Mammary epithelial cell (primary cell): ENCODE measurements around the gene NRIP3.

Experiments used
- CTCF ChIP-seq, 2 donors: IDR thresholded peaks in 1 of 2; conservative IDR thresholded peaks in 1 of 2; 2 replicates each; pipeline ENCODE4 v1.5.1; 2011 to 2012; ENCODE audit warnings: inconsistent platforms in 2 of 2, low read length in 2 of 2, mild to moderate bottlenecking in 2 of 2, control low read depth in 1 of 2, low read depth in 1 of 2; ENCODE audit not compliant: insufficient read depth in 1 of 2; ENCODE audit errors: extremely low read depth in 1 of 2
- EZH2 ChIP-seq: IDR thresholded peaks from 2 replicates; pipeline ENCODE4 v1.6.1; 2012; ENCODE audit warnings: low read length, inconsistent platforms, borderline replicate concordance

GRCh38 chr11:8962841-8963240 is 41.0 kb downstream of the NRIP3 start:
- no peak for TF ChIP-seq CTCF (conservative IDR thresholded peaks at IDR 0.05 in 1 of 2, IDR thresholded peaks at IDR 0.05 in 1 of 2; ENCODE audit: extremely low read depth in 1 of 2, insufficient read depth in 1 of 2, low read depth in 1 of 2, low read length in 2 of 2)
- TF ChIP-seq EZH2, result no peak
